NB4 (cell line): ENCODE measurements around the gene ZAP70.
"Not testable (repeated sequence)": the region's sequence is repeated elsewhere in the genome, so short reads cannot be mapped to it uniquely, and the experiment has no call there.

Experiments
- DNase-seq: peaks from one replicate; pipeline ENCODE4 v3.0.0; 2010; ENCODE audit warnings: low read depth
- H3K4me3 ChIP-seq: one replicate; pipeline ENCODE4 v1.5.1; 2011; ENCODE audit warnings: mild to moderate bottlenecking, low read depth, low read length, moderate library complexity
- MYC ChIP-seq: IDR thresholded peaks from 2 replicates; pipeline ENCODE4 v1.6.1; 2011; ENCODE audit warnings: low read depth, low read length
- POLR2A ChIP-seq: IDR thresholded peaks from 2 replicates; pipeline ENCODE4 v1.6.1; 2011; ENCODE audit warnings: mild to moderate bottlenecking; ENCODE audit not compliant: insufficient read length; ENCODE audit errors: extremely low read depth
- TF ChIP-seq, protein P1 (sequence below): IDR thresholded peaks from one replicate; pipeline ENCODE4 v1.5.1; 2012; ENCODE audit warnings: low read depth, low read length
- TF ChIP-seq, protein P2 (sequence below): IDR thresholded peaks from 2 replicates; pipeline ENCODE4 v1.6.1; 2011; ENCODE audit warnings: low read depth, low read length

Gene ZAP70

GRCh38 chr2:97671526-97671925 is 41.9 kb upstream of the ZAP70 start:
- H3K4me3 ChIP-seq, result no peak overlapping the region
- DNase-seq, result no peak
- TF ChIP-seq, protein P1, sequence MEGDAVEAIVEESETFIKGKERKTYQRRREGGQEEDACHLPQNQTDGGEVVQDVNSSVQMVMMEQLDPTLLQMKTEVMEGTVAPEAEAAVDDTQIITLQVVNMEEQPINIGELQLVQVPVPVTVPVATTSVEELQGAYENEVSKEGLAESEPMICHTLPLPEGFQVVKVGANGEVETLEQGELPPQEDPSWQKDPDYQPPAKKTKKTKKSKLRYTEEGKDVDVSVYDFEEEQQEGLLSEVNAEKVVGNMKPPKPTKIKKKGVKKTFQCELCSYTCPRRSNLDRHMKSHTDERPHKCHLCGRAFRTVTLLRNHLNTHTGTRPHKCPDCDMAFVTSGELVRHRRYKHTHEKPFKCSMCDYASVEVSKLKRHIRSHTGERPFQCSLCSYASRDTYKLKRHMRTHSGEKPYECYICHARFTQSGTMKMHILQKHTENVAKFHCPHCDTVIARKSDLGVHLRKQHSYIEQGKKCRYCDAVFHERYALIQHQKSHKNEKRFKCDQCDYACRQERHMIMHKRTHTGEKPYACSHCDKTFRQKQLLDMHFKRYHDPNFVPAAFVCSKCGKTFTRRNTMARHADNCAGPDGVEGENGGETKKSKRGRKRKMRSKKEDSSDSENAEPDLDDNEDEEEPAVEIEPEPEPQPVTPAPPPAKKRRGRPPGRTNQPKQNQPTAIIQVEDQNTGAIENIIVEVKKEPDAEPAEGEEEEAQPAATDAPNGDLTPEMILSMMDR, result no peak
- TF ChIP-seq, protein P2, sequence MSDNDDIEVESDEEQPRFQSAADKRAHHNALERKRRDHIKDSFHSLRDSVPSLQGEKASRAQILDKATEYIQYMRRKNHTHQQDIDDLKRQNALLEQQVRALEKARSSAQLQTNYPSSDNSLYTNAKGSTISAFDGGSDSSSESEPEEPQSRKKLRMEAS, result no peak
- TF ChIP-seq MYC (no peak), POLR2A (no peak)

GRCh38 chr2:97672606-97673140 is 40.7 kb upstream of the ZAP70 start:
- H3K4me3 ChIP-seq, DNase-seq: not testable (repeated sequence)

DNA sequence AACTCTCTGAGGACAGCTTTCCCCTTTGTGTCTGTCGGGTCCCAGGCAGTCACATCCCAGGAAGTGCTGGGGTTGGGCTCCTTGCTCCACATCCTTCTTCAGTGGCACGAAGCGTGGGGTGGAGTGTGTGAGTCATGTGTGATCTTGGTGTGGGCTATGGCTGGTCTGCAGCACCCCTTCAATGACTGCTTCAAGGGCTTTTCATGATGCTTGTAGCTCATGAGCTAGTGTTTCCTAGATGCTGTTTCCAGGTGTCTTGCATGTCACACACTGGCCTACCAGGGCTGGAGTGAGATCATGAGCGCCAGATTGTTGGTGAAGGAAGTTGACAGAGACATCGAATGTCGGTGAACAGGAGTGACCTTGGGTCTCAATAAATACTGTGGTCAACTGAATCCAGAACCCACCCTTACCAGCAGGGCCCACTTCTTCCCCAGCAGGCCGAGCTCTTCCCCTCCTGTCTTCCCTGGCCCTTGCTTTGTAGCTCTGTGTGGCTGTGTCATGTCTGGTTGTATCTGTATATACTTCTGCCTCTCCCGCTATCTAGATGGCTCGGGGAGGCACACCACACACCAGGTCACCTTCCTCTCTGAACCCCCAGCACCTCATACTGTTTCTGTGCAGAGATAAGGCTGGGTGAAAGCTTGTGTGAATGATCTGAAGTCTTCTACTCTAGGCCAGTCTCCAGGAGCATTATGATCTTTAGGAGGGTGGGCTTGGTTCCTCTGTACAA is 40.0 kb upstream of the ZAP70 start:
- TF ChIP-seq, protein P1, result no peak
- TF ChIP-seq, protein P2, result no peak
- TF ChIP-seq MYC (no peak), POLR2A (no peak)
- no peak for DNase-seq

GRCh38 chr2:97673915-97674283 is 39.5 kb upstream of the ZAP70 start:
- no peak overlapping the region for H3K4me3 ChIP-seq
- no peak for DNase-seq
- TF ChIP-seq, protein P2, result no peak
- TF ChIP-seq MYC, result no peak
- TF ChIP-seq, protein P1, result no peak
- no peak for TF ChIP-seq POLR2A

More for the DNA sequence above, 40.0 kb upstream of the ZAP70 start:
- H3K4me3 ChIP-seq, result no peak overlapping the region

GRCh38 chr2:97675430-97676113 is 37.8 kb upstream of the ZAP70 start:
- no peak for DNase-seq
- TF ChIP-seq, protein P2, result no peak
- TF ChIP-seq, protein P1, result no peak
- TF ChIP-seq POLR2A, result no peak
- no peak for TF ChIP-seq MYC
- no peak overlapping the region for H3K4me3 ChIP-seq

DNA sequence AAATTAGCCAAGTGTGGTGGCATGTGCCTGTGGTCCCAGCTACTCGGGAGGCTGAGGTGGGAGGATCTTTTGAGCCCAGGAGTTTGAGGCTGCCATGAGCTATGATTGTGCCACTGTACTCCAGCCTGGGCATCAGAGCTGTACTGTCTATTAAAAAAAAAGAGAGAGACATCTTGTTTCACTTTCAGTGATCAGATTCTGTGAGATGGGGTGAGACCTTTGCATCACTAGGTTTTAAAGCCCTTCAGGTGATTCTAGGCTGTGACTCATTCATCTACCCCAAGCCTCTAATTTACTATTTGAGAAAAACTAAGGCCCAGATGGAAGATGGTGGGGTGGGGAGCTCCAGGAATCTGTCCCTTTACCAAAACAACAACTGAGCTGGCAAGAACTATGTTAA is 36.8 kb upstream of the ZAP70 start:
- no peak overlapping the region for H3K4me3 ChIP-seq
- TF ChIP-seq MYC, result no peak
- TF ChIP-seq, protein P2, result no peak
- no peak for TF ChIP-seq POLR2A
- TF ChIP-seq, protein P1, result no peak
- no peak for DNase-seq
